Measurements from ENCODE around the gene ARPC4.

The ARPC4 gene

GRCh38 chr3:9793161-9793781 is 389 bp downstream of the ARPC4 start:
- DNase-seq (ENCODE audit: low read depth): no peak

DNA sequence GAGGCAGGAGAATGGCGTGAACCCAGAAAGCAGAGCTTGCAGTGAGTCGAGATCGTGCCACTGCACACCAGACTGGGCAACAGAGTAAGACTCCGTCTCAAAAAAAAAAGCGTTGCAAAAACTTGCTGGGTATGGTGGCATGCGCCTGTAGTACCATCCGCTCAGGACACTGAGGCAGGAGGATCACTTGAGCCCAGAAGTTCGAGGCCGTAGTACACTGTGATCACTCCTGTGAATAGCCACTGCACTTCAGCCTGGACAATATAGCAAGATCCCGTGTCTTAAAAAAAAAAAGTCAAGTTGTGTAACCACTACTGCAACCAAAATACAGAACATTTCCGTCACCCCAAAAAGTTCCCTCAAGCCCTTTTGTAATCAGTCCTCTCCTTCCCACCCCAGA is 1.5 kb downstream of the ARPC4 start:
- DNase-seq (ENCODE audit: low read depth): no peak

DNA sequence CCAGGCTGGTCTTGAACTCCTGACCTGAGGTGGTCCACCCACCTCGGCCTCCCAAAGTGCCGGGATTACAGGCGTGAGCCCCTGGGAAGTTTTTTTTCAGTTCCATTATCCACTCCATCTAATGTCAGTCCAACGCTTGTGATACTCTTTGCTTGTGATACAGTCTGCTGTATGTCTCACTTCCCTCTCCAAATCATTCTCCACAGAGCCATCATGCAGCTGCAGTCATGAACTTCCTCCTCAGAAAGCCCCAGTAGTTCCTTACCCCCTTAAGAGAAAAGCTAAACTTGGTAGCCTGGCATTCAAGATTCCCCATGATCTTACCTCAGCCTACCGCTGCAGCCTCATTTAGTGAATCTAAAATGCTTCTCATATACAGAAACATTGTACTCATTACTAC is 2.3 kb downstream of the ARPC4 start:
- no peak for DNase-seq (ENCODE audit: low read depth)

- no peak for DNase-seq (ENCODE audit: low read depth)
Observed at GRCh38 chr3:9797196-9797945, 4.5 kb downstream of the ARPC4 start.

DNA sequence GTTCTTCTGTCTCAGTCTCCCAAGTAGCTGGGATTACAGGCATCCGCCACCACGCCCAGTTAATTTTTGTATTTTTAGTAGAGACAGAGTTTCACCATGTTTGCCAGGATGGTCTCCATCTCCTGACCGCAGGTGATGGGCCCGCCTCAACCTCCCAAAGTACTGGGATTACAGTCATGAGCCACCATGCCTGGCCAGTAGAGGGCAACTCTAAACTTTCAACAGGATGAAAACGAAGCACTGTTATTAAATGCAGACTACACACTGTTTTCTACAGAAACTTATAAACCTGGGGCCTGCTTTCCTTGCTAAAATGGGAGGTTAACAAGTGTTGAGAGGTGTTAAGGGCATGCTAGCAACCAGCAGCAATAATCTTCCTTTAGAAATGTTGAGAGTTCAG is 7.6 kb downstream of the ARPC4 start:
- DNase-seq (ENCODE audit: low read depth): no peak

DNA sequence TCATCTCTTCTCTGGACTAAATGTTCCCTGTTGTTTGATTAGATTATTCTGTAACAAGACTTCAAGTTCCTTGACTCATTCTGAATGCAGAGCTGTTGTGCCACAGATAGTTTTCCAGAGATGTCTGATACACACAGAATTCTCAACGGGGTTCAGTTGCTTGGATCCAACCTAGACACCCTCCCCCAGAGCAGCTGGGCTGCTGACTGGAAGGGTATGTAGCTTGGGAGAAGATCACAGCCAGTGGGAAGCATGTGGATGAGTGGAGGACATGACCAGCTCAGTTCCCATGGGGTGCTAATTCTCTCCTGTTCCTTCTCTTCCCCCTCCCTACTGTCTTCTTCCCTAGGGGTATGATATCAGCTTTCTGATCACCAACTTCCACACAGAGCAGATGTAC is 10.6 kb downstream of the ARPC4 start:
- DNase-seq (ENCODE audit: low read depth): no peak

- DNase-seq (ENCODE audit: low read depth): no peak
Observed at GRCh38 chr3:9804996-9805395, 12.1 kb downstream of the ARPC4 start.

GRCh38 chr3:9806137-9806536 is 13.3 kb downstream of the ARPC4 start:
- no peak for DNase-seq (ENCODE audit: low read depth)

- DNase-seq (ENCODE audit: low read depth): no peak
Observed at GRCh38 chr3:9806688-9807589, 14.1 kb downstream of the ARPC4 start.

GRCh38 chr3:9807981-9808344 is 15.1 kb downstream of the ARPC4 start:
- no peak for DNase-seq (ENCODE audit: low read depth)

DNA sequence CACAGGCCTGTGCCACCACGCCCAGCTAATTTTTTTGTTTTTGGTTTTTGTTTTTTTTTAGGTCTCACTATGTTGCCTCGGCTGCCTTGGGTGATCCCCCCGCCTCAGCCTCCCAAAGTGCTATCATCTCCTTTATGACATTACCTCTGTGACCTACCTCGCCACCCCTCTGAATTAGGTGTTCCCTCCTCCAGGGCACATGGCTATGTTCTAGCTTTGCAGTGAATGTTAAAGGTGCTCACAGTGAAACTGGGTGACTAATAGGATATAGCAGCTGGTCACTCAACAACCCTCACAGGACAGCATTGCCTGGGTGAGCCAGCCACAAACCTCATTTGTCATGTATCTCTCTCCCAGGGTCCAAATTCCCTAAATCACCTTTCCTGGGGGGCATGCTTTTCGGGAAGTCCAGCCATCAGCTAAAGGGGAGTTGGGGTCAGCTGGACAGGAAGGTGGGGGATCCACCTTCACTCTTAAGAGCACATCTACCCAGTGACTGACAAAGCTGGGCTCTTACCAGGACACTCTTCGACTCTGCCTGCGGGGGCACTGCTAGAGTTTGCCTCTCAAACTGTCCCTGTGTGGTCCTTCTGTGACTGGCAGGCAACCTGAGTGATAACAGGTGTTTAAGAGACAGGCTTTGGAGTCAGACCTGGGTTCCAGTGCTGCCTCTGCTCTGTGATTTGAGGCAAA is 15.6 kb downstream of the ARPC4 start:
- no peak for DNase-seq (ENCODE audit: low read depth)

- no peak for DNase-seq (ENCODE audit: low read depth)
Observed at GRCh38 chr3:9809239-9809614, 16.3 kb downstream of the ARPC4 start.

- no peak for DNase-seq (ENCODE audit: low read depth)
Observed at GRCh38 chr3:9809615-9810432, 16.9 kb downstream of the ARPC4 start, which contains the start of gene TTLL3. TTLL3 (plus strand) TSS chr3:9810262; CDS start chr3:9810662, 400 bp downstream.

- no peak for DNase-seq (ENCODE audit: low read depth)
Observed at GRCh38 chr3:9810433-9810770, 17.5 kb downstream of the ARPC4 start.

DNA sequence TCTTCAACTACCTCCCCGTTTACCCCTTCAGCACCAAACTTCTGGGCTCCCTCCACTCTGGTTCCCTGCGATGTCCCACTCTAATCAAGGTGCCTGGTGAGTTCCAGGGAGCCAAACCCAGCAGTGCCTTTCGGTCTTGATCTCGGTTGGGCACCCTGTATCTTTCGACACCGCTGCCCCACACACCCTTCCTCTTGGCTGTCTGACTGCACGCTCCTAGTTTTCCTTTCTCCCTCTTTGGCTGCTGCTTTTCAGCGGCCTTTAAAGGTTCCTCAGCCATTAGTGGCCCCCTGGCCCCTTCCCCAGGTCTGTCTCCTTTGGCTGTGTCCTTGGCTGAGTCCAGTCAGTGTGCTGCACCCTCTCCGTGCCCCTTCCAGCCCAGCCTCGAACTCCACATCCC is 18.0 kb downstream of the ARPC4 start:
- no peak for DNase-seq (ENCODE audit: low read depth)

GRCh38 chr3:9812870-9813483 is 20.1 kb downstream of the ARPC4 start:
- no peak for DNase-seq (ENCODE audit: low read depth)

DNA sequence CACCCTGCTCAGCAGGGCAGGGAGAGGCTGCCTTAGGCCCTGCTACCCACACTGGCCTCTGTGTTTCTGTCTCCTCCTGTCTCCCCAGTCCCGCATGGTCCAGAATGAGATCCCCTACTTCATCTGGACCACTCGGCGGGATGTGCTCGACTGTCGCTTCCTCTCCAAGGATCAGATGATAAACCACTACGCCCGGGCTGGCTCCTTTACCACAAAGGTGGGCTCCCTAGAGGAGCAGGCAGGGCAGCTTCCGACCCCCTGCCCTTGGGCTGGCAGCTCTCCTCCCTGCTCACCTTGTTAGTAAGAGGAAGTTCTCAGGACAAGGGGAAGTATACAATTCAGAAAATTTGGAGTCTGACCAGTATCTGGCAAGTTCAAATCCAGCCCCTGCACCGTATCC is 23.1 kb downstream of the ARPC4 start:
- DNase-seq (ENCODE audit: low read depth): no peak

GRCh38 chr3:9817436-9817835 is 24.6 kb downstream of the ARPC4 start:
- DNase-seq (ENCODE audit: low read depth): no peak

GRCh38 chr3:9818666-9819335 is 25.9 kb downstream of the ARPC4 start:
- DNase-seq (ENCODE audit: low read depth): no peak

- DNase-seq (ENCODE audit: low read depth): no peak
Observed at GRCh38 chr3:9820543-9820942, 27.7 kb downstream of the ARPC4 start.

DNA sequence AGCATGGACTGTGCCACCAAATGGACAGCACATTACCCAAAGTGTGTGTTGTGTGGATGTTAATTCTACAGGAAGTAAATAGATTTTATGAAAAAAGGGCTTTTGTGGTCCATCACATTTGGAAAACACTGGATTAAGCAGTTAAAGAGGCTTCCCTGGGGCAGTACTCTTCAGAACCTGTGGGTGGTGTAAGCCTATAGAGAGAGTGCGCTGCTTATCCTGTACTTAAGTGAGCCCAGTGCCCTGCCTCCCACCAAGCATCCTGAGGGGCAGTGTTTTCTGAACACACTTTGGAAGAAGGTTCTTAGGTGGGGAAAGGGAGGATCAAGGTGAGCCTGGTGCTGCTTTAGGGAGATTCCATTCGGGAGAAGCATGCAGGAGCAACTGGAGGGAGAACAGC is 28.1 kb downstream of the ARPC4 start:
- DNase-seq (ENCODE audit: low read depth): no peak

Measured in HS-27A (cell line).